Retinal pigment epithelial cell (primary cell): ENCODE measurements around the gene MYRIP.

Source experiments
- DNase-seq: peaks from one replicate; pipeline ENCODE4 v3.0.0-alpha.2; 2010; ENCODE audit warnings: low read depth
- H3K4me3 ChIP-seq: 2 replicates; pipeline ENCODE4 v1.5.1; 2011; ENCODE audit warnings: mild to moderate bottlenecking, low read length, control low read depth, moderate library complexity
- CTCF ChIP-seq: conservative IDR thresholded peaks from 2 replicates; pipeline ENCODE4 v1.5.1; 2011; ENCODE audit warnings: low read depth, low read length, control low read depth, inconsistent platforms

Gene MYRIP

GRCh38 chr3:39779511-39780230 is 29.7 kb upstream of the MYRIP start:
- DNase-seq, result no peak
- no peak overlapping the region for H3K4me3 ChIP-seq
- TF ChIP-seq CTCF, result no peak

DNA sequence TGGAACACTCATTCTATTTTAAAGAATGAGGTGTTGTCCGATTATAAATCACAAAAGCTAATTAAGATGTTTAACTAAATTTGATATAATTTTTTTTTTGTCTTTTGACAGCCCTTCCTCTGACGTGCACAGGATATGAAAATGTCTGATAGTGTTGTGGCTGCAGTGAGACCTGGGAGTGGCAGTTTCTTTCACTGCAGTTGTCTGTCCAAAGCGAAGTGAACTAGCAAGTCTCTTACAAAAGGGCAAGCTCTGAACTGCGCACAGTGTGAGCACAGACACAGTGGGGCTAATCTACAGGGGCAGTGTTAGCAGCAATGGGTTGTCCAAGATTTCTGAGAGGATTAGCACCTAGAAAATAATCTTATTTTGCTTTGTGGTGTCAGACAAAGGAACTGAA is 29.1 kb upstream of the MYRIP start:
- DNase-seq, result peak; percentile 40
- TF ChIP-seq CTCF, result no peak
- H3K4me3 ChIP-seq, result no peak overlapping the region

- DNase-seq, result no peak
- no peak for TF ChIP-seq CTCF
- H3K4me3 ChIP-seq, result no peak overlapping the region
Measured at GRCh38 chr3:39781025-39781424, 28.4 kb upstream of the MYRIP start.

- DNase-seq, result no peak
- H3K4me3 ChIP-seq, result no peak overlapping the region
- TF ChIP-seq CTCF, result no peak
Measured at GRCh38 chr3:39781632-39782031, 27.8 kb upstream of the MYRIP start.

DNA sequence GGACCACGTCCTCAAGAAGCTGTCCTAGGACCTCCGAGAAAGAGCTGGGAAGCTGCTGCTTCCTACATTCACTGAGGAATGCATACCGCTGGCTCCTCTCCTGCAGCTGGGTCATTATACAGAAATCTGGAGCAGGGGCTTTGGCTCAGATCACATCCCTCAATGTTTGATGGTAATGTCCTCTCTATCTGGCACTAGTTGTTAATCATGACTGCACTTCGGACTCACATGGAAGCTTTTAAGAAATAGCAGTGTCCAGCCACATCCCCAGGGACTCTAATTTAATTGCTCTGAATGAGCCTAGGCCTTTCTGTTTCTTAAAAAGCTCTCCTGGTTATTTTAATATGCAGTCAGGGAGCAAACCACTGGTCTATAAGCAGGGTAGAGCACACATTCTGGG is 25.7 kb upstream of the MYRIP start:
- no peak overlapping the region for H3K4me3 ChIP-seq
- TF ChIP-seq CTCF, result no peak
- DNase-seq, result no peak

GRCh38 chr3:39784922-39785321 is 24.5 kb upstream of the MYRIP start:
- H3K4me3 ChIP-seq, result no peak overlapping the region
- TF ChIP-seq CTCF, result no peak
- DNase-seq, result no peak

DNA sequence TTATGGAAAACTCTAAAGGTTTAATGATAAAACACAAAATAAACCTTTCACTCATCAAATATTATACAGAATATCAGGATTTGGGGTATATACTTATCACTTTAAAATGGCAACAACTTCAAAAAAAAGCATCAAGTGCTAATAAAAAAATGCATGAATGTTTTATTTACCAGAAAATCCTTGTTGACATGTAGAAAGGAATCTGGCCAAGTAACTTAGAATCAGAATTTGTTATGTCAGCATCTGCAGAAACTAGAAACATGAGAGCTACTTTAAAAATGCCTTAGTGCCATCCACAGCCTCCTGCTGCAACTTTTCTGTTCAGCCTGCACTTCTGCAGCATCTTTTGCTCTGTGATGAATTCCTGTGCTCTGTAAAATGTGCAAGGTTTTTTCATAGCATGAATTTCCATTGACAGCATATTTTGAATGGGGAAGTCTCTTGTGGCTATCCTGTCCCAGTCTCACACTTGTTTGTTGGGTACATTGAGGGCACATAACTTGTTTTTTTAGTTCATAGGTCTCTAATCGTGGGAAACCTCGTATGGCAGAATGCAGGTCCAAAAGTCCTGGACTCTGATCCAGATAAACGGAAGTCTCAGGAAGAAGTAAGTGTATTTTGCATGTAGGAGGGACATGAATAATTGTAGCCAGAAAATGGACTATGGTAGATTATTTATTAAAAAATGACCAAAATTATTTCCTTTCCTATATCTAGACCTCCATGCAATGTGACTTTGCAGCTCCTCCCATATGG is 21.1 kb upstream of the MYRIP start:
- no peak for DNase-seq
- no peak for TF ChIP-seq CTCF
- H3K4me3 ChIP-seq, result no peak overlapping the region
